Astrocyte of the spinal cord (primary cell): ENCODE results near the gene PARP3.
"Not testable (repeated sequence)": the region's sequence is repeated elsewhere in the genome, so short reads cannot be mapped to it uniquely, and the experiment has no call there.

ENCODE experiments used
- DNase-seq: peaks from one replicate; pipeline ENCODE4 v3.0.0; 2011; ENCODE audit warnings: low read depth, low spot score
- H3K4me3 ChIP-seq: 2 replicates; pipeline ENCODE4 v1.5.1; 2011; ENCODE audit warnings: low read depth, mild to moderate bottlenecking, low read length, moderate library complexity
- CTCF ChIP-seq: IDR thresholded peaks from 2 replicates; pipeline ENCODE4 v1.5.1; 2012; ENCODE audit warnings: low read depth, mild to moderate bottlenecking, low read length, inconsistent platforms
- in situ Hi-C: cut with HindIII; loops from 2 replicates; pipeline ENCODE4 v1.10.0; 2017; ENCODE audit warnings: low sequenced_read_pairs

PARP3 gene

DNA sequence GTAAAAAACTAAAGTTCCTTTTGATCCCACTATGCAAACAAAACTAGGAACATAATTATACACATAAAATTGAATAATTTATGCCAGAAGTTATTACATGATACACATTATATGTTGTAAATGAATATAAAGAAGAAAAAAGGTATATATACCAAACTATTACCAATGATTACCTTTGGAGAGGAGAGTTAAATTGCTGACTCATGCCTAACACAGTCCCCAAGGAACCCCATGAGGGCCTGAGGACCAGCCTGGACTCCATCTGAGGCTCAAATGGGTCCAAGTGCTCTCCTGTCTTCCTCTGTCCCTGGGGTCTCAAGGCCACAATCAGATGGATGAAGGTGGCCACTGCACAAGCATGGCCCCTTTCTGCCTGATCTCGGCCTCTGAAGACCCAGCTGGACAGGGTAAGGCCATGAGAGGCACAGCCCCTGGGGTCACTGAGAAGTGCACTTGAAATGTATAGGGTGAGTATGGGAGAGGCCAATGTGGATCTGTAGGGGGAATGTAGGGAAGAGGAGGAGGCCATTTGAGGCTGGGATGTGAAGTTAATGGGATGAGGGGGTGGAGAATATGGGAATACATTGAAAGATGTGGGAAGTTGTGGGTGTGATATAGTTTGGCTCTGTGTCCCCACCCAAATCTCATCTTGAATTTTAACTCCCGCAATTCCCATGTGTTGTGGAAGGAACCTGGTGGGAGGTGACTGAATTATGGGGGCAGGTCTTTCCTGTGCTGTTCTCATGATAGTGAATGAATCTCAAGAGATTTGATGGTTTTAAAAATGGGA is 37.9 kb upstream of the PARP3 start:
- in situ Hi-C loops = no loop called here
- TF ChIP-seq CTCF = no peak
- H3K4me3 ChIP-seq = no peak overlapping the region
- DNase-seq = no peak

DNA sequence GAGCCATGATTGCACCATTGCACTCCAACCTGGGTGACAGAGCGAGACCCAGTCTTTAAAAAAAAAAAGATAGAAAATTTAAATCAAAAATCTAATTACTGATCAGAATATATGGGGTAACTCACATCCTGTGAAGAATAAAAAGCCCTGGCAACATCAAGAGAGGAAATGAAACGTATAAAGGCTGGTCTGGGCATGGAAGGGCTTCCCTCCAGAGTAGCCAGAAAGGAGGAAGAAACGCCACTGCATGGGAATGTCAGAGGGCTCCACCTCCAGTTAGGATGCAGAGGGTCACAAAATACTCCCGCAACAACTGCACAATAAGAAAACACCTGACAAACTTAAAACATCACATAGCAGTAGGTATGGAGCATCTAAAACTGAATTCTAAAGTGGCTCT is 34.1 kb upstream of the PARP3 start:
- DNase-seq = no peak
- in situ Hi-C loops = no loop called here
- no peak overlapping the region for H3K4me3 ChIP-seq
- no peak for TF ChIP-seq CTCF

- H3K4me3 ChIP-seq = no peak overlapping the region
- in situ Hi-C loops = no loop called here
- no peak for TF ChIP-seq CTCF
- DNase-seq = no peak
Measured at GRCh38 chr3:51916418-51916817, 25.7 kb upstream of the PARP3 start.

DNA sequence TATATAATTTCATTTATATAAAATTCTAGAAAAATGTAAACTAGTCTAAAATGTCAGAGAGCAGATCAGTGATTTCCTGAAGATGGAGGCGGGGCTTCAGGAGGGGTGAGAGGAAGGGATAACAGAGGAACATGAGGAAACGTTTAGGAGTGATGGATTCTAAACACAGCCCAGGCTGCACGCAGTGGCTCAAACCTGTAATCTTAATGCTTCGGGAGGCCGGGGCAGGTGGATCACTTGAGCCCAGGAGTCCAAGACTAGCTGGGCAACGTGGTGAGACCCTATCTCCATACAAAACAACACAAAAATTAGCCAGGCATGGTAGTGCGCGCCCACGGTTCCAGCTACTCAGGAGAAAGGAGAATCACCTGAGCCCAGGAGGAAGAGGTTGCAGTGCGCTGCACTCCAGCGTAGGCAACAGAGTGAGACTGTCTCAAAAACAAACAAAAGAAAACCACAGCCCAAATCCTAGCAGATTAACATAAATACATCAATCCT is 21.0 kb upstream of the PARP3 start:
- TF ChIP-seq CTCF = no peak
- in situ Hi-C loops = no loop called here
- DNase-seq = no peak
- no peak overlapping the region for H3K4me3 ChIP-seq

DNA sequence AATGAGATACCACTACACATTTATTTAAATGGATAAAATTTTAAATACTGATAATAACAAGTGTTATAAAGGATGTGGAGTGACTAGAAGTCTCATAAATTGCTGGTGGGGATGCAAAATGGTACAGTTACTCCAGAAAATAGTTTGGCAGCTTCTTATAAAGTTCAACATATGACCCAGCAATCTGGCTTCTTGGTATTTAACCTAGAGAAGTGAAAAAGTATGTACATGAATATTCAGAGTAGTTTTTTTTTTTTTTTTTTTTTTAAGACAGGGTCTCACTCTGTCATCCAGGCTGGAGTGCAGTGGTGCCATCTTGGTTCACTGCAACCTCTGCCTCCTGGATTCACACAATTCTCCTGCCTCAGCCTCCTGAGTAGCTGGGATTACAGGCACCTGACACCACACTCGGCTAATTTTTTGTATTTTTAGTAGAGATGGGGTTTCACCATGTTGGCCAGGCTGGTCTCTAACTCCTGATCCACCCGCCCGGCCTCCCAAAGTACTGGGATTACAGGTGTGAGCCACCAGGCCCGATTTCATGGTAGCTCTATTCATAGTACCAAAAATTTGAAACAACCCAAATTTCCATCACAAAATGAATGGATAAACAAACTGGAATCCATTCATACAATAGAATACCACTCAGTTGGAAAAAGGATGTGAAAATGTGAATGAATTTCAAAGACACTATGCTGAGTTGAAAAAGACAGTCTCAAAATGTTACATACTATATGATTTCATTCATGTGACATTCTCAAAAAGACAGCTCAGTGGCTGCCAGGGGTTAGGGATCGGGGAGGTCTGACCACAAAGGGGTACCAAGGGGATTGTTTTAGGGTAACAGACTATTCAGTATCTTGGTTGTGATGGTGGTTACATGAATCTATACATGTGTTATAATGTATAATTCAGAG is 14.8 kb upstream of the PARP3 start:
- in situ Hi-C loops = no loop called here
- no peak overlapping the region for H3K4me3 ChIP-seq
- no peak for DNase-seq
- no peak for TF ChIP-seq CTCF

DNA sequence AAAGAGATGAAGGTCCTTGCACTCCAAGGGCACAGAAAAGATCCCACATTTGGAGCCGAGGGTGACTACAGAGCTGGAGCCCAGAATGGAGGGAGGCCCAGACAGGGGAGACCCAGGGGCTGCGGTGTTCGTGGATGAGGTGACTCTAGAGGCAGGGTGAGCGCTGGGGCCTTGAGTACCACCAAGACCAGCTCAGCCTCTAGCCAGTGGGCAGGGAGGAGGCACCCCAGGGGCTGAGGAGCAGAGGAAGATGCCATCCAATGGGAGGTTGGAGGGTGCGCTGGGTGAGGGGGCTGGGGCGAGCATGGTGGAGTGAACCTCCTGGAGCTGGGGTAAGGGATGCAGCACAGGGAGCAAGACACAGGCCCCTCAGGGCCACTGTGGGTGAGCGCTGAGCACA is 13.7 kb upstream of the PARP3 start:
- in situ Hi-C loops = no loop called here
- no peak for DNase-seq

DNA sequence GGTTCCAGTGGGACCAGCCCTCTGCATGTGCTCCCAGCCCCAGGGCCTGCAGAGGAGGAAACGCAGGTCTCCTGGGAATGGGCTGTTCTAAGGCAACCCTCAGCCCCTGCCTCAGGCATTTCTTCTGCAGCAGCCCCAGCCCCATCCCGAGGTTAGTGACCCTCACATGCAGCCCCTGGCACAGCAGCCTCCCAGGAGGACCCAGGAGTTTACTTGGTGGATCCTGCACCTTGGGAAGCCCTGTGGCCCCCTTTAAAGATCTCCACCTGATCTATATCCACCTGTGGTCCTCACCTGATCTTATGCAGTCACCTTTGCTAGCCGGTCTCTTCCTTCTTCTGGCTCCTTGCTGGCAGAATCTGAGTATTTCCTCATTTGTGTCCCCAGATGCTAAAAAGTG is 13.2 kb upstream of the PARP3 start:
- DNase-seq, in situ Hi-C loops, H3K4me3 ChIP-seq: not testable (repeated sequence)

More for the DNA sequence above, 13.7 kb upstream of the PARP3 start:
- TF ChIP-seq CTCF = no peak
- no peak overlapping the region for H3K4me3 ChIP-seq
